ENCODE data around the gene FAM204A.

The FAM204A gene

DNA sequence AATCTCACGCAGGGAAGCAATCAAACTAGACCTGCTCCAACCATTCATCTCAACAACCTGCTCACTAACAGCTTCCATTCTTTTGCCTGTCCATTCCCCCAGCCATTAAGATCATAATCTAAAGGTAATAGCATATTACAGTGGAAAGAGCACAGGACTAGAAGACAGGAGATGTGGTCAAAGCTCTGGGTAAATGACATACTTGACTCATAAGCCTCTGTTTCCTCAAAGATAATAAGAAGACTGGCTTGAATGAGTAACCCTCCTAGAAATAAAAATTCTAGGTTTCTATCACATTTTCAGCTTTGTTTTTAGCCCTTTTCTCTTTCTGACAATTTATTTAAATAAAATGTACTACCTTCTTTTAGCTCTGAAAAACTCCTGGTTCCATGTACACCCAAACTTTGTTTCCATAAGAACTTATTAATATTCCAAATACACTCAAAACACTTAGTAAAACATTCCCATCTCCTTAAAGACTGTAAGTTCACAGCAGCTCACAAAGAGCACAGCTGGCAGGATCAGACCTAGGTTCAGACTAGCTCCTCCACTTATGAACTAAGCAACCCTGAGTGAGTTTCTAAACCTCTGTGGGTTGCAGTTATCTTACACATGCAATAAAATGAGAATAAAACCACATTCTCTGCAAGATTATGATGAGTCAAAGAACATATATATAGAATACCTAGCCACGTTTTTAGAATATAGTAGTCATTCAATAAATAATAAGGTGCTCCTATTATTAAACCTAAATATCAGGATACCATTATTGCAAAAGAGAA, 11.6 kb downstream of the FAM204A start:
- no peak for DNase-seq

DNA sequence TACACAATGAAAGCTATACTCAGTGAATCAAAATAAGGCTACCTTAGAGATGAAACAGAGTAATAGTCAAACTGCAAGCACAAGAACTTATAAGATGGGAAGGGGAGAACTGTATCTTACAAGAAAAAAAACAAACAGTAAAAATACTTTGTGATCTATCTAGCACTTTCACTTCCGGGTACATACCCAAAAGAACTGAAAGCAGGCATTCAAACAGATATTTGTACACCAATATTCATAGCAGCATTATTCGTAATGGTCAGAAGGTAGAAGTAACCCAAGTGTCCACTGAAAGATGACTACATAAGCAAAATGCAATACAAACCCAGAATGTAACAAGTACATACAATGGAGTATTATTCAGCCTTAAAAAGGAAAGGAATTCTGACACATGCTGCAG, 18.0 kb downstream of the FAM204A start:
- DNase-seq = no peak

DNA sequence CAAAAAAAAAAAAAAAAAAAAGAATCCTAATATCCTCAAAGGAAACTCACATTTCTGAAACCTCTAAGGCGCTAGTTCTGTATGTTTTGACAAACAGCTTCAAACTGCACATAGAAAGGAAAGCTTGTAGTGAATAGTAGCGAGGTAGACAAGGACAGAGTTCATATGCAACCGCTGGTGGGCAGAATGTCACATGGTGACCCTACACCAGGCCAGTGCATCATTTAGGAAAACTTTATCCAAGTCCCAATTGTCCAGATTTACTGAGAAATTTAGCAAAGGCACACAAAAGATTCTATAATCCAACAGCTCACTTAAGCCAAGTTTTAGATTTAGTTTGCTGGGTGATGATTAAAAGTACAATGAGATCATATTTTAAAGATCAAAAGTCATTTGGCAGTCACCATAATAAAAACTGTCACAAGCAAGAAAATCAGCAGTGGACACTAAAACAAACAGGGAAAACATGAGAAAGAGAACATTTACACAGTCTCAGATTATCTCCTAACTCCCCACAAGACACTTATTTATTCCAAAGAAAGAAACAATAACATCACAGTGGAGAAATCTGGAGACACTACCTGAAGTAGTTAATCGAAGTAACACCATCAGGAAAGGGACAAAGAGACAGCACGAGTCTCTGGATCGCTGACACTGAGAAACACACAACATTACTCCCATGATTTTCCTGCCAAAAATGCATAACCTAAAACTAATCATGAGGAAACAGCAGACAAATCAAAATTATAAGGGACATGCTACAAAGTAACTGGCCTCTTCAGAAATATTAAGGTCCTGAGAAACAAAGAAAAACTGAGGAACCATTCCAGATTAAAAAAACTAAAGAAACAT, 20.2 kb downstream of the FAM204A start:
- DNase-seq = no peak

- DNase-seq = no peak
Observed at GRCh38 chr10:118315629-118316028, 26.5 kb downstream of the FAM204A start.

GRCh38 chr10:118314882-118315281, 27.2 kb downstream of the FAM204A start:
- no peak for DNase-seq

GRCh38 chr10:118311505-118311904, 30.6 kb downstream of the FAM204A start:
- DNase-seq = no peak

DNA sequence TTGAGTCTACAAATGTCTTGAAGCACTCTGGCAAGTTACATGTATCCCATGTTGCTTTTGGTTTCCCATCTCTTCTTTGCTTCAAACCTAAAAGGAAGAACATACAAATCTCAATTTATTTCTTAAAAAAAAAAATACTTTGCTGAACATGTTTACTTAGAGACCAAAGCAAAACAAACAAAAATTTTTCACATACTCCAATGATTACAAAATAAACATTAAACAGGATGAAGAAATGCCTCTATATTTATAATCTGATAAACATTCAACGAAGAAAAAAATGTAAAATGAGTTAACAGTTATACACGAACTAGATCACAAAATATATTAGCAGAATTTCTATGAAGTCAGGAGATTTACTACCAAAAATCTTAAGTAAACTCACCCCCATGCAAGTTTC, 31.3 kb downstream of the FAM204A start:
- no peak for DNase-seq

GRCh38 chr10:118309911-118310310, 32.2 kb downstream of the FAM204A start:
- no peak for DNase-seq

DNA sequence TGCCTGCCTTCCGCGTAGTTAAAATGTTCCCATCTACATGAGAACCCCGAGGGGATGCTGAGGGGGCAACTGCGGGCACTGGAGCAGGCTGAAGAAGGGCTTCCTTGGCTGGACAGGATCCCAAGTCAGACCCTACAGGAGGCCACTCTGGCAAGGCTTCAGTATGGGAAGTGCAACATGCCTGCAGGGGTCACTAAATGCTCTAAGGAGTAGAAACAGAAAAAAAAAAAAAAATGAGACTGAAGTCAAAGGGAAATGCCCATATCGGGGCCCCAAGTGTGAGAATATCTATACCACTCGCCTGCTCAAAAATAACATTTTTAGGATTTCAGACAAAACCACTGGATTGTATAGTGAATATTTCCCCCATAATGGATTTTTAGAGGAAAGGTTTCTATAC, 33.5 kb downstream of the FAM204A start:
- no peak for DNase-seq

GRCh38 chr10:118307859-118308258, 34.3 kb downstream of the FAM204A start:
- DNase-seq = no peak

GRCh38 chr10:118307220-118307619, 34.9 kb downstream of the FAM204A start:
- no peak for DNase-seq

DNA sequence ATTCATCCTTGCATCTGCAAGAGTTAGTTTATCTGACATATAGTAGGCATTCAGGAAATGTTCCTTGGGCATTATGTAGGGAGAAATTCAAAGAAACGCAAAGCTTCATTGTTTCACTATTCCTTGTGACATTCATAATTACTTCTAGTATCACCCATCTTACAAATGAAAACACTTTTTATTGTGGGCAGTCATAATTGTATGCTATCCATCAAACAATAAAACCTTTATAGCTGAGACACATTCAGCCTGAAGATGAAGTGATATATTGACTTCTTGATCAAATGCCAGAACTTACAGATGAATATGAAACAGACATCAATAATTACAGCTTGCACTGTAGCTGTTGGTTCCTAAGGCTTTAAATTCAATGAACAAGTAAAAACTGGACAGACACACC, 36.4 kb downstream of the FAM204A start:
- no peak for DNase-seq

DNA sequence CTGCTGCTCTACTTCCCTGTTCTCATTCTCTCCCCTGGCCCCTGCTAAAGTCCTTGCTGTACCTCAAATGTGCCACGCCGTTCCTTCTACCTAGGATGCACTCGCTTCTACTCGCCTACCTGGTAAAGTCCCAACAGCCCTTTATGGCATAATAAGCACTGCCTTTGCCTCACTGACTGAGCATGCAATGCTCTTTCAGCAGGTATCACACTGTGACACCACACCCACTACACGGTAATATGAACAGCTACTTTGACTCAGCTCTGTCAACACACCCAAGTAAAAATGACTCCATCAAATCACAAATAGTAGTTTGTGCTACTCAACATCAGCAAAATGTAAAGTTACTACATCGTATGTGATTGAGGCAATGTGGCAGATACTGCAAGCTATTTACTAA, 37.6 kb downstream of the FAM204A start:
- no peak for DNase-seq

DNA sequence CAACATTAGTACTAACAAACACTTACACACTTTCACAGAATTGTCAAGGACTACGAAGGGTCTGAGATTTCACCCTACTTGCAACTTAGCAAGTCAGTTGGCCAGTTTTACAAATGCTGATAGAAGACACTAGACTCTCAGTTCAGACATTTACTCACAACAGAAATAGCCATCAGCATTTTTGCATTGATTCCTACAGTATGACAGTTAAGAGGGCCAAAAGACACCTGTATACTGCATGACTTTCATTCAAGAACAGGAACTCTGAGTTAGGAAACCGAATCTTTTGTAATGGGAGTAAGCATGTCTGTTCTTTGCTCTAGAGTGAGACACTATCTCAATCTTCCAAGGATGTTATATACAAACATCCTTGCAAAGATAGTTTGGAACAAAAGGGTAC, 40.9 kb downstream of the FAM204A start:
- DNase-seq = no peak

- no peak for DNase-seq
Observed at GRCh38 chr10:118300320-118300719, 41.8 kb downstream of the FAM204A start.

DNA sequence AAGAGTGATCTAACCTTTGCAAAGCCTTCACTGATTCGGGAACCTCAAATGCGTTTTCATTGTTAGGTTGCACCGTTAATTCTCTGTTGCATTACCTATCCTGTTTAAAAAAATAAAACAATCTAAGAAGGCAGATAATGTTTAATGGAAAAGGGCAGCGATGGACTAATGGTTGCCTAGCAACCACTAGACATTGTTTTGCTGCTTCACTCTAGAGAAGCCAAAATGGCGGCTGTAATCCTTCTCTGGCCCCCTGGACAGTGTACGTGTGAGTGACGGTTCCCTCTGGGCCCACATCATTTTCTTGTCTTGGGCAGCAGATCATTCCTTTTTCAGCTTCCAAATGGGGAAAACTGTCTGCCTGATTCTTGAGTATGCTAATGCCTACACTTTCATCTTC, 43.3 kb downstream of the FAM204A start:
- DNase-seq = no peak

DNA sequence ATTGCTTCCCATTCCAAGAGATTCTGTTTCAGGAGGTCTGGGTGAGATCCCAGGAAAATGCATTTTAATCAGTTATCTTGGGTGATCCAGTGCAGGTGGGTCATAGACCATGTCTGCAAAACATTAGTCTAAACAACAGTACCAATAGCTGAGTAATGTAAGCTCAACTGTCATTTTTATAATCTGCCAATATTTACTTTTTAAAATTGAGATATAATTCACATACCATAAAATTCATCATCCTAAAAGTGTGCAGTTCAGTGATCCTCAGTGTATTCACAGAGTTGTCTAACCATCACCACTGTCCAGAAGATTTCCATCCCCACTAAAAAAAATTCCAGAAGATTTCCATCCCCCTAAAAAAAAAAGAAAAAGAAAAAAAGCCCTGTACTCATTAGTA, 51.0 kb downstream of the FAM204A start:
- DNase-seq = no peak

DNA sequence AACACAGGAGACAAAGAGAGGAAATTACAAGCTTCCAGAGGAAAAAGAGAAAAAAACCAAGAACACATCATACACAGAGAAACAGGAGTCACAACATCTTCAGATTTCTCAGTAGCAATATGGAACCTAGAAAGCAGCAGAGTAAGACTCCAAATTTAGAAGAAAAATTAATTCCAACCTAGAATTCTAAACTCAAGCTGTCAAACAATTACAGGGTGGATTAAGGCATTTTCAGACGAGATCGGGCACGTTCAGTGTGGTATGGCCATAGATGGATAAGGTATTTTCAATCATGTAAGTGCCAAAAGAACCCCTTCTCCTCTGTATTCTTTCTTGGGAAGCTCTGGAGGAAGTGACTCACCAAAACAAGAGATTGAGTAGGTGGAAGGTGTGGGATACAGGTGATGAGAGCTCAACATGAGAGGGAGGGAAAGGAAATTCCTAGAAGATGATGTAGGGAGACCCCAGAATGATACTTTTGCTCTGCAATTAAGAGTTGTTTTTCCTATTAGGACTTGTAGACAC, 51.6 kb downstream of the FAM204A start:
- DNase-seq = no peak

DNA sequence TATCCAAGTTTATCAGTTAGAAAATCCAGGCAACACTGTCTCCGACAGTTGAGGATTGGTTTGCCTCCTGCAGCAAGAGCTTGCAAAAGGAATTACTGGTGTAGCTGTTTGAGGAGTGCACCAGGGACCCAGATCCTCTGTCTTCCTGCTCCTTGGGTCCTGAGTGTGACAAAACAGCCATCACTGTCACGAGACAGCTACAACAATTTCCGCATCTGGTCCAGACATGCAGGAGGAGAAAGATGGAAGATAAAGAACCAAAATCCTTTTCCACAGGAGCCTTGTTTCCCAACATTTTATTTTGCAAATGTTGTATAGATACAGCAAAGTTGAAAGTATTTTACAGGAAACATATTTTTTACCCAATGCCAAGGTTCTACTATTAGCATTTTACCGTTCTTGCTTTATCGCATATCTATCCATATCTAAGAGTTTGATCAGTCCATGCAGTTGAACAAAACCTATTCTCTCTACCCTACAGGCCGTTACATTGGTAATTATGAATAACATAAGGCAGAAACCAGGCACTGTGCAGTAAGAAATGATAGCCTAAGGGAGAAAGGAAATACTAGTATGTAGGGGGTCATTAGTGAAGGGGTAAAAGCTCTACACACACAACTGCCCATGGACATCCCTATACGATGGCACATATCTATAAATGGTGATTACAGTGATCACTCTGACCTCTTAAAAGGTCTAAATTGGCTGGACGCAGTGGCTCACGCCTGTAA, 54.9 kb downstream of the FAM204A start:
- no peak for DNase-seq

DNA sequence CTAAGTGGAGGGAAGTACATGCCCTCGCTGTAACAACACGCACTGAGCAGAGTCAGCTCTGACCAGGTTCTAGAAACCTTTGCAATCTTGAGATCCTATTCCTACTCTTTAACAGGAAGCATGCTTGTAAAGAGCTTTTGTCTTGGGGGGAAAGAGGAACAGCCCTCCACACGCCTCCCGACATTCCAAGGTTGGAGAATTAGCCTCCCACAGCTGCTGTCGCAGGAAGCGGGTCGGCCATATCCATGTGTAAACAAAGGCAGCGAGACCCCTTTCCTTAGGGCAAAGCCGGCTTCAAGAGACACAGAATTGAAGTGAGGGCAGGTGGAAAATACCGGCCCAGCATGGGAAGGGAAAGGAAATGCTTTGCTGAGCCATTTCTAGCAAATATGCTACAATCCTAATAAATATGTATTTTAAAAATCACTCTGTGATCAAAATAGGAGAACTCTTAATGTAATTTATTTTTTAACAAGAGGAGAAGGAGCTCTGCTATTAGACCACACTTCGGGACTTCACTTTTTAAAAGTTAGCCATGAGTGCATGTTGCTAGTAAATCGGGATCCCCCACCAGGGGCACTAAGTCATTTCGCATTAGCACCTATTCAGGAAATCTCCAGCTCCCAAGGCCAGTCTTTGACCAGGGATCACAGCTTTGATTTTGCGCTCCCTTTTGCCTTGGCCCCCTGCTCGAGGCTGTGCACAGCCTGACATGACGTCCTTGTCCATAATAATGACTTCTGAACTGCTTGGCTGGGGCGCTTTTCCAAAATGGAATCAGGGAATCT, 55.9 kb downstream of the FAM204A start:
- DNase-seq = no peak

DNA sequence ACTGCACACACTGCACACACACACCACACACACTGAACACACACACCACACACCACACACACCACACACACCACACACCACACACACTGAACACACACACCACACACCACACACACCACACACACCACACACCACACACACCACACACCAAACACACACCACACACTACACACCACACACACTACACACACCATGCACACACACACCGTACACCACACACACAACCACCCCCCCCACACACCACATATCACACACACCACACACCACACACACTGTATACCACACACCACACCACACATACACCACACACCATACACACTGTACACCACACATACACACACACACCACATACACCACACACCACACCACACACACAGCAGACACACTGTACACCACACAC, 59.5 kb downstream of the FAM204A start:
- no peak for DNase-seq

GRCh38 chr10:118278649-118279048, 63.5 kb downstream of the FAM204A start:
- DNase-seq = no peak

- DNase-seq = no peak
Observed at GRCh38 chr10:118277871-118278270, 64.3 kb downstream of the FAM204A start.

Data from cerebellar nuclear complex (tissue), 1 donor.